Smooth muscle cell (in vitro differentiated cells): Measurements from ENCODE around the gene RNU6-8. TPM values are rescaled to one million over a fixed set of nuclear protein-coding genes. Genes with fewer than 3 reads are reported as not detected.

Experiments
- DNase-seq: peaks from one replicate; lab custom pipeline; 2025; ENCODE audit not compliant: unreplicated experiment; lab: John Stamatoyannopoulos, UW
- H2AFZ ChIP-seq: fragments of 200-600 bp; sonication (generic); 2 replicates; pipeline ENCODE4 v1.6.0; 2016; ENCODE audit warnings: antibody characterized with exemption, low read depth, mild to moderate bottlenecking
- H3F3A ChIP-seq: fragments of 200-600 bp; sonication (generic); 2 replicates; pipeline ENCODE4 v1.6.0; 2017; ENCODE audit warnings: antibody characterized with exemption, low read depth
- H3K27ac ChIP-seq: fragments of 200-600 bp; sonication (generic); 2 replicates; pipeline ENCODE4 v1.5.1; 2016; ENCODE audit warnings: low read depth, mild to moderate bottlenecking
- H3K27me3 ChIP-seq: fragments of 200-600 bp; sonication (generic); 2 replicates; pipeline ENCODE4 v1.6.1; 2016; ENCODE audit warnings: low read depth, mild to moderate bottlenecking
- H3K36me3 ChIP-seq: fragments of 200-600 bp; sonication (generic); 2 replicates; pipeline ENCODE4 v1.5.1; 2016; ENCODE audit warnings: low read depth
- H3K4me1 ChIP-seq: fragments of 200-600 bp; sonication (generic); 2 replicates; pipeline ENCODE4 v1.5.1; 2016; ENCODE audit warnings: low read depth
- H3K4me2 ChIP-seq: fragments of 200-600 bp; sonication (generic); 2 replicates; pipeline ENCODE4 v1.6.0; 2016; ENCODE audit warnings: mild to moderate bottlenecking
- H3K4me3 ChIP-seq: fragments of 200-600 bp; sonication (generic); 2 replicates; pipeline ENCODE4 v1.5.1; 2016; ENCODE audit warnings: mild to moderate bottlenecking
- H3K79me2 ChIP-seq: fragments of 200-600 bp; sonication (generic); 2 replicates; pipeline ENCODE4 v1.6.0; 2016; ENCODE audit warnings: low read depth, mild to moderate bottlenecking
- H3K9ac ChIP-seq: fragments of 200-600 bp; sonication (generic); 2 replicates; pipeline ENCODE4 v1.6.0; 2016; ENCODE audit warnings: low read depth
- H3K9me3 ChIP-seq: fragments of 200-600 bp; sonication (generic); replicated peaks from 2 replicates; pipeline ENCODE4 v1.5.1; 2016; ENCODE audit warnings: low read depth
- H4K20me1 ChIP-seq: fragments of 200-600 bp; sonication (generic); 2 replicates; pipeline ENCODE4 v1.6.0; 2016; ENCODE audit warnings: low read depth
- WGBS: methylation state at CpG from one replicate; pipeline ENCODE4 v1.1.7; 2016; ENCODE audit warnings: low lambda C conversion rate; 5-methylcytosine and 5-hydroxymethylcytosine counted together
- polyA plus RNA-seq: library from polyadenylated mRNA; unstranded; fragments of >200 nt; fragmentation: Nextera tagmentation; extraction: Ambion mirVana; gene quantifications from 2 replicates; pipeline ENCODE4 v1.2.1, GENCODE V29; 2016
- total RNA-seq: library from RNA; depleted of rRNA; stranded (reverse); fragments of >200 nt; gene quantifications from 2 replicates; pipeline ENCODE4 v1.2.3, GENCODE V29; 2014
- TF ChIP-seq, protein P1 (sequence below): fragments of 200-600 bp; sonication (generic); IDR thresholded peaks from 2 replicates; pipeline ENCODE4 v1.5.1; 2017; ENCODE audit warnings: borderline replicate concordance, mild to moderate bottlenecking, antibody characterized with exemption; ENCODE audit not compliant: insufficient read depth, poor library complexity, severe bottlenecking

RNU6-8 gene
- total and polyA plus RNA-seq, 2 experiments from 2014 or later = not detected

DNA sequence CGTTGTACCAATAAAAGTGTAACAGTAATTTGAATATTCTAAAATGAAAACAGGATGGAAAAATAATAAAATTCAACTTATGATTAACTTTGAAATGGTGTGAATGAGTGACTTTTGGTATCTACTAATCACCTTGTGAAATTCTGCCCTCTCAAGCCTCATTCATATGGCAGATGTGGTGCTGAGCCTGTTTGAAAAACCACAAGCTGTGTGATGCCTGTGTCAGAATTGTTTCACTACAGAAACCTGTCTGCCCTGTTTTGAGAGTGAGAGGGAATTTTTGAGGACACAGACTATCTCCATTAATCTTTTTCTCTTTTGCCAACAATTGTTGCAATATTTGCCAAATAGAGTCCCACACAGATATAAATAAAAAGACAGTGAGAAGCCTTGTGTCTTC lies 5.2 kb downstream of the RNU6-8 start:
- TF ChIP-seq, protein P1, sequence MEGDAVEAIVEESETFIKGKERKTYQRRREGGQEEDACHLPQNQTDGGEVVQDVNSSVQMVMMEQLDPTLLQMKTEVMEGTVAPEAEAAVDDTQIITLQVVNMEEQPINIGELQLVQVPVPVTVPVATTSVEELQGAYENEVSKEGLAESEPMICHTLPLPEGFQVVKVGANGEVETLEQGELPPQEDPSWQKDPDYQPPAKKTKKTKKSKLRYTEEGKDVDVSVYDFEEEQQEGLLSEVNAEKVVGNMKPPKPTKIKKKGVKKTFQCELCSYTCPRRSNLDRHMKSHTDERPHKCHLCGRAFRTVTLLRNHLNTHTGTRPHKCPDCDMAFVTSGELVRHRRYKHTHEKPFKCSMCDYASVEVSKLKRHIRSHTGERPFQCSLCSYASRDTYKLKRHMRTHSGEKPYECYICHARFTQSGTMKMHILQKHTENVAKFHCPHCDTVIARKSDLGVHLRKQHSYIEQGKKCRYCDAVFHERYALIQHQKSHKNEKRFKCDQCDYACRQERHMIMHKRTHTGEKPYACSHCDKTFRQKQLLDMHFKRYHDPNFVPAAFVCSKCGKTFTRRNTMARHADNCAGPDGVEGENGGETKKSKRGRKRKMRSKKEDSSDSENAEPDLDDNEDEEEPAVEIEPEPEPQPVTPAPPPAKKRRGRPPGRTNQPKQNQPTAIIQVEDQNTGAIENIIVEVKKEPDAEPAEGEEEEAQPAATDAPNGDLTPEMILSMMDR = no peak
- no peak overlapping the region for H3K4me2 ChIP-seq
- H3K36me3 ChIP-seq = no peaks in the 10 kb centered on the region
- no peaks in the 10 kb centered on the region for H4K20me1 ChIP-seq
- H3K27ac ChIP-seq = no peak overlapping the region
- H2AFZ ChIP-seq = no peak overlapping the region
- peaks cover 6% of the 10 kb centered on the region for H3F3A ChIP-seq
- H3K4me3 ChIP-seq = no peak overlapping the region
- no peak overlapping the region for H3K9ac ChIP-seq
- no peaks in the 10 kb centered on the region for H3K27me3 ChIP-seq
- no peaks in the 10 kb centered on the region for H3K79me2 ChIP-seq
- no peaks in the 10 kb centered on the region for H3K9me3 ChIP-seq
- H3K4me1 ChIP-seq = no peaks in the 10 kb centered on the region
- WGBS = 73% methylated on average over 1 of the region's 1 CpG
- DNase-seq = no peak

DNA sequence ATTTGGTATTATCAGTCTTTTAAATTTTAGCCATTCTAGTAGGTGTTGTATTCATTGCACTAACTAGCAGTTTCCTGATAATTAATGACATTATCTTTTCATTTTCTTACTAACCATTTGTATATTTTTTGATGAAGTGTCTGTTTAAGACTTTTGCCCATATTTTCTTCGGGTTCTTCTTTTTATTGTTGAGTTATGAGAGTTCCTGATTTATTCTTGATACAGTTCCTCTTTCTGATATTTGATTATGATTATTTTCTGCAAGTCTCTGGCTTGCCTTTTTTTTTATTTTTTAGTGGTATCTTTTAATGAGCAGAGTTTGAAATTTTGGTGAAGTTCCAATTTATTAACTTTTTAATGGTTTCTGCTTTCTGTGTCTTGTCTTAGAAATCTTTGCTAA lies 7.4 kb downstream of the RNU6-8 start:
- no peak overlapping the region for H3K9ac ChIP-seq
- no peak overlapping the region for H3K4me2 ChIP-seq
- 84% methylated on average over 1 of the region's 1 CpG for WGBS
- no peaks in the 10 kb centered on the region for H3K79me2 ChIP-seq
- no peak overlapping the region for H3K4me3 ChIP-seq
- no peaks in the 10 kb centered on the region for H4K20me1 ChIP-seq
- no peak overlapping the region for H3K27ac ChIP-seq
- TF ChIP-seq, protein P1 = no peak
- no peaks in the 10 kb centered on the region for H3K4me1 ChIP-seq
- H3K9me3 ChIP-seq = no peaks in the 10 kb centered on the region
- no peaks in the 10 kb centered on the region for H3K27me3 ChIP-seq
- DNase-seq = no peak
- peaks cover 2% of the 10 kb centered on the region for H3F3A ChIP-seq
- no peak overlapping the region for H2AFZ ChIP-seq
- no peaks in the 10 kb centered on the region for H3K36me3 ChIP-seq

DNA sequence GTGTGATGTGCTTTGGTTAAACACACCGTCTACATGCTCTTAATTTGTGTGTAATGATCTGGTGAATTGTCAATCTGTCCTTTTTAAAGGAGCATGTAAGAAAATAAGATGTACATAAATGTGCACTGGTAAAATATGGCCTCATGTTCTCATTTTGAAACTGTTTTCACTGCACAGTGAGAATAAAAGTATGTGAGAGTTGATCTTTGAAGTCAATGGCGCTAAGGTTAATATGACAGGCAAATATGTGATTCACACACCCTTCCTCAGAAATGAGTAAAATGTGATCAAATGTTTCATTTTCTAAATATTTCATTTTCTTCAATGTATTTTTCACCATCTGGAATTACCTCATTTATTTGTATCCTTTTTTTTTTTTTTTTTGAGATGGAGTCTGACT lies 9.5 kb downstream of the RNU6-8 start:
- 97% methylated on average over 2 of the region's 2 CpGs for WGBS
- TF ChIP-seq, protein P1 = no peak

DNA sequence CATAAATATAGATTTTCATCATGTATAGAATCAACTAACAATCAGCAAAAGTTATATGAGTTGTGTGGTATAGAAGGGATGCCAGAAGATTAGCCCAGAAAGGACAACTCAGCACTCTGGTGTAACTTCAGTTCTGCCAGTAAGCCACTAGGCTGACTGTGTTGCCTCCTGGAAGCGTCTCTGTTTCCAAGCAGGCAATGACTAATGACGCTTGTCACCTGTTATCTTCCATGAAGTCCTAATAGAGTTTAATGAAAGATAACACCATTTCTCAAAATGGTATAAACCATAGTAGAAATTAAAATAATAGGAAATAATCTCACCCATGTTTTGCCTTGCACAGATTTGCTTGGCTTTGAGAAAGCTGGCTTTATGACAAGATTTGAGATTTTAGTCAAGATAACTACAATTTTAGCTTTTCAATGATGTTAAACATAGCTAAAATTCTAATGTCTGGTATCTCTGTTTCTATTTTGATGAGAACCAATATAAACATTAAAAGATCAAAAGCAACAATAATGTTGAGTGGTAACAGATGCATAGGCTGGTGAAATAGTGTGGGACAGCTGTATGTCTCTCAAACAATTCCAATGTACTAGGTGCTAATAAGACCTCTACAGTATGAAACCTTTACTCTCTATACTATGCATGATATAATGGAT lies 10.2 kb downstream of the RNU6-8 start:
- H3K27me3 ChIP-seq = no peaks in the 10 kb centered on the region
- H3K4me1 ChIP-seq = no peaks in the 10 kb centered on the region
- TF ChIP-seq, protein P1 = no peak
- no peak overlapping the region for H3K4me3 ChIP-seq
- H2AFZ ChIP-seq = no peak overlapping the region
- no peaks in the 10 kb centered on the region for H3K36me3 ChIP-seq
- H4K20me1 ChIP-seq = no peaks in the 10 kb centered on the region
- no peak overlapping the region for H3K4me2 ChIP-seq
- no peaks in the 10 kb centered on the region for H3F3A ChIP-seq
- H3K79me2 ChIP-seq = no peaks in the 10 kb centered on the region
- 57% methylated on average over 2 of the region's 2 CpGs for WGBS
- H3K9ac ChIP-seq = no peak overlapping the region
- H3K9me3 ChIP-seq = no peaks in the 10 kb centered on the region
- no peak overlapping the region for H3K27ac ChIP-seq
- no peak for DNase-seq

More for the DNA sequence above, 9.5 kb downstream of the RNU6-8 start:
- no peak overlapping the region for H3K27ac ChIP-seq
- H3K9ac ChIP-seq = no peak overlapping the region
- no peaks in the 10 kb centered on the region for H3K79me2 ChIP-seq
- H3K9me3 ChIP-seq = no peaks in the 10 kb centered on the region
- H3K27me3 ChIP-seq = no peaks in the 10 kb centered on the region
- H3K4me3 ChIP-seq = no peak overlapping the region
- H2AFZ ChIP-seq = no peak overlapping the region
- H3K36me3 ChIP-seq = no peaks in the 10 kb centered on the region
- DNase-seq = no peak
- H3K4me2 ChIP-seq = no peak overlapping the region
- H3F3A ChIP-seq = no peaks in the 10 kb centered on the region
- H3K4me1 ChIP-seq = no peaks in the 10 kb centered on the region
- no peaks in the 10 kb centered on the region for H4K20me1 ChIP-seq
